Liver (tissue), 3 donors: ENCODE measurements around the gene SRC.

Source experiments
- CTCF ChIP-seq: fragments of 150-350 bp; IDR thresholded peaks from 2 replicates; pipeline ENCODE4 v1.5.1; 2017; ENCODE audit warnings: improper control_type of control experiment, low read depth, low read length; ENCODE audit not compliant: missing input control
- FOXA1 ChIP-seq: IDR thresholded peaks from 2 replicates; pipeline ENCODE4 v1.6.1; 2016; ENCODE audit warnings: antibody characterized with exemption
- NR2F2 ChIP-seq: IDR thresholded peaks from 2 replicates; pipeline ENCODE4 v1.6.1; 2016; ENCODE audit warnings: antibody characterized with exemption
- REST ChIP-seq: IDR thresholded peaks from 2 replicates; pipeline ENCODE4 v1.6.1; 2016; ENCODE audit warnings: antibody characterized with exemption, mild to moderate bottlenecking
- SP1 ChIP-seq: IDR thresholded peaks from 2 replicates; pipeline ENCODE4 v1.6.1; 2018; ENCODE audit warnings: antibody characterized with exemption, mild to moderate bottlenecking
- TAF1 ChIP-seq: conservative IDR thresholded peaks from 2 replicates; pipeline ENCODE4 v1.6.1; 2016; ENCODE audit warnings: antibody characterized with exemption, mild to moderate bottlenecking
- ZBTB33 ChIP-seq: IDR thresholded peaks from 2 replicates; pipeline ENCODE4 v1.6.1; 2016; ENCODE audit warnings: antibody characterized with exemption
- donor health status: healthy.
- donor health status: healthy.

- TF ChIP-seq CTCF: no peak
- no peak for TF ChIP-seq TAF1
- no peak for TF ChIP-seq REST
- TF ChIP-seq ZBTB33: no peak
- no peak for TF ChIP-seq NR2F2
- no peak for TF ChIP-seq FOXA1
- TF ChIP-seq SP1: no peak
These were observed 34.1 kb upstream of the SRC start for GRCh38 chr20:37311710-37312355.
